ENCODE results near the gene SPRR2G. TPM values are rescaled to one million over a fixed set of nuclear protein-coding genes. Genes with fewer than 3 reads are reported as not detected.

Gene SPRR2G
- polyA plus RNA-seq, 2 of the 4 experiments (the other 2 are of a cell fraction): not detected

DNA sequence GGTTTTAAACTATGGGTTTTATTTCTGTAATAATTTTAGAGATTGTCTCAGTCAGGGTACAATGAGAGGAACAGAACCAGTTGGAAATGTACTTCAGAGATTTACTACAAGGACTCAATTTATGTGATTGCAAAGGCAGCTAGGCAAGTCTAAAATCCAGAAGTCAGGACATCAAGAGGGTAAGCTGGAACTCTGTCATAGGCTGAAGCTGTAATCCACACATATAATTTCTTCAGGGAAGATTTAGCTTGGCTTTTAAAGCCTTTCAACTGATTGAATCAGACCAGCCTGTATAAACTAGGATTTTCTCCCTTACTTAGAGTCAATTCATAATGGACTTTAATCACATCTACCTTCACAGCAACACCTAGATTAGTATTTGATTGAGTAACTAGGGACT is 28.2 kb upstream of the SPRR2G start:
- POLR2A ChIA-PET: no interaction called here
- FAIRE-seq: no peak

GRCh38 chr1:153174624-153175023 is 23.9 kb upstream of the SPRR2G start:
- H3K4me3 ChIP-seq: no peak overlapping the region
- FAIRE-seq (no peak), ATAC-seq (no peak), DNase-seq (ENCODE audit: low read depth in 1 of 2, low spot score in 1 of 2) (no peak)
- no peak overlapping the region for H3K27ac ChIP-seq
- no peak overlapping the region for H3K4me2 ChIP-seq
- TF ChIP-seq RFX5 (IDR thresholded peaks at IDR 0.05): no peak
- no peak for TF ChIP-seq CHD2 (IDR thresholded peaks at IDR 0.05; ENCODE audit: low read length, partially characterized antibody)
- TF ChIP-seq, protein P1, sequence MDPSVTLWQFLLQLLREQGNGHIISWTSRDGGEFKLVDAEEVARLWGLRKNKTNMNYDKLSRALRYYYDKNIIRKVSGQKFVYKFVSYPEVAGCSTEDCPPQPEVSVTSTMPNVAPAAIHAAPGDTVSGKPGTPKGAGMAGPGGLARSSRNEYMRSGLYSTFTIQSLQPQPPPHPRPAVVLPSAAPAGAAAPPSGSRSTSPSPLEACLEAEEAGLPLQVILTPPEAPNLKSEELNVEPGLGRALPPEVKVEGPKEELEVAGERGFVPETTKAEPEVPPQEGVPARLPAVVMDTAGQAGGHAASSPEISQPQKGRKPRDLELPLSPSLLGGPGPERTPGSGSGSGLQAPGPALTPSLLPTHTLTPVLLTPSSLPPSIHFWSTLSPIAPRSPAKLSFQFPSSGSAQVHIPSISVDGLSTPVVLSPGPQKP (IDR thresholded peaks at IDR 0.05; ENCODE audit: low read depth, low read length): no peak
- no peak for TF ChIP-seq CBX8 (IDR thresholded peaks at IDR 0.05)
- TF ChIP-seq ATOH8 (CRISPR knock-in tag; IDR thresholded peaks at IDR 0.05; ENCODE audit: low read depth): no peak
- no peak for TF ChIP-seq NFE2L2 (conservative IDR thresholded peaks at IDR 0.05; ENCODE audit: low read length)
- TF ChIP-seq BHLHE40 (IDR thresholded peaks at IDR 0.05; ENCODE audit: low read depth, low read length): no peak
- no peak for TF ChIP-seq EHMT2 (IDR thresholded peaks at IDR 0.05; ENCODE audit: low read depth)
- no peak for TF ChIP-seq POLR2AphosphoS2 (conservative IDR thresholded peaks at IDR 0.05; ENCODE audit: low read length)
- no peak for TF ChIP-seq SMC3 (IDR thresholded peaks at IDR 0.05)
- no peak for TF ChIP-seq ZSCAN20 (CRISPR knock-in tag; IDR thresholded peaks at IDR 0.05)
- TF ChIP-seq, protein P2, sequence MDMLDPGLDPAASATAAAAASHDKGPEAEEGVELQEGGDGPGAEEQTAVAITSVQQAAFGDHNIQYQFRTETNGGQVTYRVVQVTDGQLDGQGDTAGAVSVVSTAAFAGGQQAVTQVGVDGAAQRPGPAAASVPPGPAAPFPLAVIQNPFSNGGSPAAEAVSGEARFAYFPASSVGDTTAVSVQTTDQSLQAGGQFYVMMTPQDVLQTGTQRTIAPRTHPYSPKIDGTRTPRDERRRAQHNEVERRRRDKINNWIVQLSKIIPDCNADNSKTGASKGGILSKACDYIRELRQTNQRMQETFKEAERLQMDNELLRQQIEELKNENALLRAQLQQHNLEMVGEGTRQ (IDR thresholded peaks at IDR 0.05): no peak
- no peak for TF ChIP-seq FOSL2 (IDR thresholded peaks at IDR 0.05)
- TF ChIP-seq FOSL2 (CRISPR knock-in tag; IDR thresholded peaks at IDR 0.05): no peak
- no peak for TF ChIP-seq HDAC2 (IDR thresholded peaks at IDR 0.05)
- no peak for TF ChIP-seq KDM5A (IDR thresholded peaks at IDR 0.05)
- TF ChIP-seq PBX3 (IDR thresholded peaks at IDR 0.05): no peak
- no peak for TF ChIP-seq MAFK (IDR thresholded peaks at IDR 0.05; ENCODE audit: partially characterized antibody)
- TF ChIP-seq PHF8 (IDR thresholded peaks at IDR 0.05; ENCODE audit: borderline replicate concordance, low read depth): no peak
- no peak for TF ChIP-seq HOXA7 (CRISPR knock-in tag; IDR thresholded peaks at IDR 0.05)
- no peak for TF ChIP-seq FOSB (CRISPR knock-in tag; IDR thresholded peaks at IDR 0.05)
- ChIA-PET POLR2A (no interaction called here), CTCF (interaction anchor here (0.9 kb wide), 1 partner anchor 18 kb away, joined by 3 read pairs; no protein-coding TSS in a partner anchor)
- no peaks in the 10 kb centered on the region for H3K9me3 ChIP-seq
- H3K4me1 ChIP-seq: no peaks in the 10 kb centered on the region

More for the DNA sequence above, 28.2 kb upstream of the SPRR2G start:
- CTCF ChIA-PET: no interaction called here
- ATAC-seq (no peak), DNase-seq (ENCODE audit: low read depth in 1 of 2, low spot score in 1 of 2) (no peak)
- H3K4me3 ChIP-seq: no peak overlapping the region
- H3K27ac ChIP-seq: no peak overlapping the region
- H3K4me1 ChIP-seq: no peaks in the 10 kb centered on the region
- H3K9me3 ChIP-seq: no peaks in the 10 kb centered on the region
- no peak overlapping the region for H3K4me2 ChIP-seq
- TF ChIP-seq JUNB (IDR thresholded peaks at IDR 0.05) (no peak), TFCP2L1 (CRISPR knock-in tag; IDR thresholded peaks at IDR 0.05) (no peak), HOXB5 (CRISPR knock-in tag; IDR thresholded peaks at IDR 0.05) (no peak), ESRRA (IDR thresholded peaks at IDR 0.05; ENCODE audit: borderline replicate concordance, low read length) (no peak), ZFP36 (IDR thresholded peaks at IDR 0.05; ENCODE audit: borderline replicate concordance, partially characterized antibody) (no peak), HOXB13 (CRISPR knock-in tag; IDR thresholded peaks at IDR 0.05; ENCODE audit: low read depth) (no peak), MAFK (IDR thresholded peaks at IDR 0.05; ENCODE audit: partially characterized antibody) (no peak)

All from A549 (cell line).